ENCODE results near the gene THUMPD3. TPM values are rescaled to one million over a fixed set of nuclear protein-coding genes. Genes with fewer than 3 reads are reported as not detected.

The THUMPD3 gene
- total RNA-seq, 4 donors from 2014 or later = 31.8 to 42.3 (median 34.5) TPM

GRCh38 chr3:9377981-9378380 is 15.1 kb downstream of the THUMPD3 start:
- H3K4me1 ChIP-seq = no peaks in the 10 kb centered on the region
- peaks cover 35 to 39% of the 10 kb centered on the region in 2 donors for H3K36me3 ChIP-seq
- no peaks in the 10 kb centered on the region for H3K9me3 ChIP-seq
- intact Hi-C loops (cut with DNase I) = no loop called here
- H3K4me3 ChIP-seq (replicated peaks in 1 of 3) = no peak overlapping the region
- no peaks in the 10 kb centered on the region for H3K27me3 ChIP-seq
- TF ChIP-seq CTCF (IDR thresholded peaks at IDR 0.05) (no peak), POLR2A (IDR thresholded peaks at IDR 0.05) (no peak)
- WGBS, 2 donors = 95 to 97% methylated on average over 1 of the region's 1 CpG
- DNase-seq = no peak
- H3K27ac ChIP-seq = no peak overlapping the region

GRCh38 chr3:9379327-9379726 is 16.5 kb downstream of the THUMPD3 start:
- H3K4me3 ChIP-seq (replicated peaks in 1 of 3) = no peak overlapping the region
- DNase-seq = no peak
- TF ChIP-seq POLR2A (IDR thresholded peaks at IDR 0.05) = no peak
- no peak for TF ChIP-seq CTCF (IDR thresholded peaks at IDR 0.05)
- H3K27ac ChIP-seq = no peak overlapping the region
- H3K9me3 ChIP-seq = no peaks in the 10 kb centered on the region
- intact Hi-C loops (cut with DNase I) = no loop called here
- no peaks in the 10 kb centered on the region for H3K27me3 ChIP-seq
- WGBS, 2 donors = 60 to 86% methylated on average over 4 of the region's 4 CpGs
- no peaks in the 10 kb centered on the region for H3K4me1 ChIP-seq
- H3K36me3 ChIP-seq = peaks cover 30 to 46% of the 10 kb centered on the region in 2 donors

- no peaks in the 10 kb centered on the region for H3K4me1 ChIP-seq
- intact Hi-C loops (cut with DNase I) = no loop called here
- 89 to 91% methylated on average over 3 of the region's 3 CpGs for WGBS, 2 donors
- H3K9me3 ChIP-seq = no peaks in the 10 kb centered on the region
- H3K36me3 ChIP-seq = peaks cover 30 to 46% of the 10 kb centered on the region in 2 donors
- H3K27ac ChIP-seq = no peak overlapping the region
- DNase-seq = no peak
- H3K27me3 ChIP-seq = no peaks in the 10 kb centered on the region
- no peak for TF ChIP-seq POLR2A (IDR thresholded peaks at IDR 0.05)
- no peak for TF ChIP-seq CTCF (IDR thresholded peaks at IDR 0.05)
- no peak overlapping the region for H3K4me3 ChIP-seq (replicated peaks in 1 of 3)
Measured at GRCh38 chr3:9380014-9380413, 17.2 kb downstream of the THUMPD3 start.

- 82 to 88% methylated on average over 13 of the region's 13 CpGs for WGBS, 2 donors
- DNase-seq = no peak
- H3K27me3 ChIP-seq = no peaks in the 10 kb centered on the region
- H3K36me3 ChIP-seq = peaks cover 29 to 56% of the 10 kb centered on the region in 2 donors
- H3K4me1 ChIP-seq = no peaks in the 10 kb centered on the region
- TF ChIP-seq CTCF (IDR thresholded peaks at IDR 0.05) = no peak
- TF ChIP-seq POLR2A (IDR thresholded peaks at IDR 0.05) = no peak
- H3K27ac ChIP-seq = no peak overlapping the region
- intact Hi-C loops (cut with DNase I) = no loop called here
- H3K9me3 ChIP-seq = no peaks in the 10 kb centered on the region
- H3K4me3 ChIP-seq (replicated peaks in 1 of 3) = no peak overlapping the region
Measured at GRCh38 chr3:9384141-9384828, 21.4 kb downstream of the THUMPD3 start.

- TF ChIP-seq CTCF (IDR thresholded peaks at IDR 0.05) (no peak), POLR2A (IDR thresholded peaks at IDR 0.05) (no peak)
- intact Hi-C loops (cut with DNase I) = no loop called here
- Histone ChIP-seq H3K4me3 (replicated peaks in 1 of 3) (no peak overlapping the region), H3K36me3 (peaks cover 38 to 67% of the 10 kb centered on the region in 2 donors), H3K27me3 (no peaks in the 10 kb centered on the region), H3K4me1 (no peaks in the 10 kb centered on the region), H3K9me3 (no peaks in the 10 kb centered on the region), H3K27ac (no peak overlapping the region)
- WGBS, 2 donors = 86 to 92% methylated on average over 2 of the region's 2 CpGs
- DNase-seq = no peak
Measured at GRCh38 chr3:9385187-9386077, 22.6 kb downstream of the THUMPD3 start.
